Prostate gland (tissue), 2 donors: ENCODE results near the gene DCLK2. TPM values are rescaled to one million over a fixed set of nuclear protein-coding genes. Genes with fewer than 3 reads are reported as not detected.

ENCODE experiments used
- DNase-seq: peaks from one replicate; pipeline ENCODE4 v3.0.0-alpha.2; 2019; ENCODE audit warnings: low spot score
- H3K27ac ChIP-seq, 2 donors: fragments of 200-600 bp; sonication (generic); 2 replicates each; pipeline ENCODE4 v1.5.1; 2017 to 2019
- H3K27me3 ChIP-seq: fragments of 200-600 bp; sonication (generic); replicated peaks from 2 replicates; pipeline ENCODE4 v1.5.1; 2019; ENCODE audit not compliant: insufficient read depth
- H3K36me3 ChIP-seq, 2 donors: fragments of 200-600 bp; sonication (generic); 1 replicate in 1 of 2; 2 replicates in 1 of 2; pipeline versions ENCODE4 v1.5.1 to v1.8.1; 2017 to 2019
- H3K4me1 ChIP-seq: fragments of 200-600 bp; sonication (generic); replicated peaks from 2 replicates; pipeline ENCODE4 v1.5.1; 2019
- H3K4me3 ChIP-seq, 2 donors: fragments of 200-600 bp; sonication (generic); 2 replicates each; pipeline ENCODE4 v1.5.1; 2017 to 2019
- H3K9me3 ChIP-seq: fragments of 200-600 bp; sonication (generic); 2 replicates; pipeline ENCODE4 v1.5.1; 2017
- CTCF ChIP-seq, 4 experiments: fragments of 200-600 bp in 2 of 4; fragments of 450-650 bp in 2 of 4; sonication (generic) in 2 of 4; IDR thresholded peaks; 1 replicate in 3 of 4; 2 replicates in 1 of 4; pipeline ENCODE4 v1.5.1; 2016 to 2019; ENCODE audit warnings: antibody characterized with exemption in 4 of 4, mild to moderate bottlenecking in 2 of 4, moderate library complexity in 2 of 4
- POLR2A ChIP-seq: fragments of 450-650 bp; IDR thresholded peaks from one replicate; pipeline ENCODE4 v1.6.1; 2016; ENCODE audit warnings: antibody characterized with exemption, mild to moderate bottlenecking
- POLR2AphosphoS5 ChIP-seq: sonication (generic); formaldehyde crosslinking; IDR thresholded peaks from one replicate; pipeline ENCODE4 v1.6.1; 2017; ENCODE audit warnings: antibody characterized with exemption
- WGBS: methylation state at CpG from one replicate; pipeline ENCODE4 v1.1.5; 2018; 5-methylcytosine and 5-hydroxymethylcytosine counted together
- intact Hi-C: fragments of 100-400 bp; cut with DNase I; formaldehyde crosslinking; loops from one replicate; pipeline ENCODE4 v1.14.2; 2022
- total RNA-seq, 2 donors: library from RNA; depleted of rRNA; stranded (reverse); fragments of >200 nt; gene quantifications; one replicate each; pipeline ENCODE4 v1.1.0, GENCODE V29; 2016

The DCLK2 gene
- total RNA-seq, 2 donors from 2014 or later: 3.3 to 18.6 TPM

GRCh38 chr4:150038335-150039076 is 39.7 kb upstream of the DCLK2 start:
- Histone ChIP-seq H3K27ac (no peak overlapping the region), H3K9me3 (no peaks in the 10 kb centered on the region), H3K36me3 (no peaks in the 10 kb centered on the region), H3K27me3 (no peaks in the 10 kb centered on the region), H3K4me3 (no peak overlapping the region), H3K4me1 (no peaks in the 10 kb centered on the region)
- intact Hi-C loops: no loop called here
- no peak for DNase-seq
- TF ChIP-seq CTCF (IDR thresholded peaks at IDR 0.05): no peak
- no peak for TF ChIP-seq POLR2A
- TF ChIP-seq POLR2AphosphoS5: no peak
- 62% methylated on average over 6 of the region's 6 CpGs for WGBS

- Histone ChIP-seq H3K4me3 (no peak overlapping the region), H3K36me3 (no peaks in the 10 kb centered on the region), H3K27me3 (no peaks in the 10 kb centered on the region), H3K9me3 (no peaks in the 10 kb centered on the region), H3K4me1 (no peaks in the 10 kb centered on the region), H3K27ac (no peak overlapping the region)
- 62% methylated on average over 2 of the region's 2 CpGs for WGBS
- DNase-seq: no peak
- TF ChIP-seq POLR2A: no peak
- TF ChIP-seq POLR2AphosphoS5: no peak
- no peak for TF ChIP-seq CTCF (IDR thresholded peaks at IDR 0.05)
- intact Hi-C loops: no loop called here
Measured at GRCh38 chr4:150039274-150040127, 38.7 kb upstream of the DCLK2 start.

GRCh38 chr4:150044517-150044916 is 33.7 kb upstream of the DCLK2 start:
- Histone ChIP-seq H3K27me3 (no peaks in the 10 kb centered on the region), H3K4me3 (no peak overlapping the region), H3K36me3 (no peaks in the 10 kb centered on the region), H3K27ac (no peak overlapping the region), H3K9me3 (no peaks in the 10 kb centered on the region), H3K4me1 (no peaks in the 10 kb centered on the region)
- TF ChIP-seq CTCF (IDR thresholded peaks at IDR 0.05): no peak
- TF ChIP-seq POLR2AphosphoS5: no peak
- no peak for TF ChIP-seq POLR2A
- 95% methylated on average over 3 of the region's 3 CpGs for WGBS
- intact Hi-C loops: no loop called here
- DNase-seq: no peak

DNA sequence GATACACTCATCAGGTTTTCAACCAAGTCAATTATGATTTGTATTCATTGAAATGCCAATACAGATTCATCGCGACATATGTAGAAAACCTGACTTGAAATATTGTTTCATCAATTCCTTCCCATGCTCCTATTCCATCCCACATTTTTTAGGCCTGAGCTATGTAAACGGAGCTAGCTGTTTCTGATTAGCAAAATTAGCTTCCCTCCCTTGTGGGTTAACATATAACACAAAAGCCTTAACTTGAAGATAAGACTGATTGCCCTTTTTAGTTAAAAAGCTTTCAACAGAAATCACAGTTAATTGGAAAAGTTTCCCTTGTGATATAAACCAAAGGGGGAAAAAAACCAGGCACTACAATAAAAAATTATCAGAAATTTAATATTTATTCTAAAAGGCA is 32.8 kb upstream of the DCLK2 start:
- 88% methylated on average over 3 of the region's 3 CpGs for WGBS
- no peak overlapping the region for H3K27ac ChIP-seq
- TF ChIP-seq POLR2A (no peak), POLR2AphosphoS5 (no peak)
- H3K4me3 ChIP-seq: no peak overlapping the region
- intact Hi-C loops: no loop called here
- H3K27me3 ChIP-seq: no peaks in the 10 kb centered on the region
- no peaks in the 10 kb centered on the region for H3K36me3 ChIP-seq
- H3K9me3 ChIP-seq: no peaks in the 10 kb centered on the region
- DNase-seq: no peak
- no peaks in the 10 kb centered on the region for H3K4me1 ChIP-seq

DNA sequence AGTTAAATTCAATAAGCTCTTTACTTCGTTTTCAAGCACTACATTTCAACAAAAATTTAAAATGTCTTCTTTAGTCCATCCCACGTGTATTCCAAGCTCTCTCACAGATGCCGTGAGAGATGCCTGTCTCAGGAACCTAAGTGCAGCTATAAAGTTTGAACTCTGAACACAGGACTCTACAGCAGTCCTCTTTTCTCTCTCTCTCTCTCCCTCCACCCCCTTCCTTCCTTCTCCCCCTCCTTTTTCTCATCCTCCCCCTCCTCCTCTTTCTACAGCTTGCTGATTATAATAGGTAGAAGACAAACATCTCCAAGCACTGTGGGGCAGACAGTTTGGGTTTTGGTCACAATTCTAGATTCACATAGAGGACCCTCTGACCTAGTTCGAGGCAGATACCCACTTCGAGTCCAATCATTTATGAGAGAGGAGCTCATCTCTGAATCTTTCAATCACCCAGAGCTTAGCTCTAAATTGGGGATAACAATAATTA is 31.5 kb upstream of the DCLK2 start:
- intact Hi-C loops: no loop called here
- Histone ChIP-seq H3K4me3 (no peak overlapping the region), H3K27ac (no peak overlapping the region), H3K9me3 (no peaks in the 10 kb centered on the region), H3K36me3 (no peaks in the 10 kb centered on the region), H3K27me3 (no peaks in the 10 kb centered on the region), H3K4me1 (no peaks in the 10 kb centered on the region)
- no peak for DNase-seq
- TF ChIP-seq CTCF (IDR thresholded peaks at IDR 0.05) (no peak), POLR2A (no peak), POLR2AphosphoS5 (no peak)
- 48% methylated on average over 5 of the region's 5 CpGs for WGBS
